ENCODE measurements around the gene CDH2. TPM values are rescaled to one million over a fixed set of nuclear protein-coding genes. Genes with fewer than 3 reads are reported as not detected.

The CDH2 gene
- total RNA-seq, 4 donors from 2014 or later = 3.9 to 9.8 (median 7.5) TPM

DNA sequence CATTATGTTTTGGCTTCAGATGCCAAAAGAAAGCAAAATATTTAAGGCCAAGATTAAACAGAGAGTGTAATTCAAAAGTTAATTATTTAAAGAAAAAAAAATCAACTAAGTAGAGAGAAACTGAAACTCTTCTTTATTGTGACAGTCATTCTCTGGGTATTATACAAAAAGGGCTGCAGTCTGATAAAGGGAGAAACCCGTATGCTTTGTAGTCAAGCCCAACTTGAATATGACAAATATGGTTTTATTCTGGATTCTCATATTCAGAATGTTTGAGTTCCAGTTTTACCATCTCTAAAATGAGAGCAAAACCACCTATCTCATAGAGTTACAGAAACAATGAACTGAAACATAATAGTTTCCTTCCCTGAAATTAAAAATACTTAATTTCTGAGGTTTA, 8.2 kb downstream of the CDH2 start:
- no peaks in the 10 kb centered on the region for H3K9me3 ChIP-seq
- H3K36me3 ChIP-seq = no peaks in the 10 kb centered on the region
- H3K27me3 ChIP-seq = peaks cover 0 to 9% of the 10 kb centered on the region in 2 donors
- H3K27ac ChIP-seq = no peak overlapping the region
- no peak for TF ChIP-seq POLR2A (IDR thresholded peaks at IDR 0.05)
- no peak for TF ChIP-seq EP300 (IDR thresholded peaks at IDR 0.05)
- TF ChIP-seq CTCF (IDR thresholded peaks at IDR 0.05) = no peak
- H3K4me3 ChIP-seq = no peak overlapping the region
- H3K4me1 ChIP-seq = no peaks in the 10 kb centered on the region
- 73 to 79% methylated on average over 1 of the region's 1 CpG for WGBS, 2 donors
- no peak for DNase-seq (ENCODE audit: low spot score in 2 of 2)

- TF ChIP-seq EP300 (IDR thresholded peaks at IDR 0.05) = no peak
- no peak for TF ChIP-seq POLR2A (IDR thresholded peaks at IDR 0.05)
- TF ChIP-seq CTCF (IDR thresholded peaks at IDR 0.05) = no peak
- H3K27ac ChIP-seq = no peak overlapping the region
- 65 to 67% methylated on average over 8 of the region's 8 CpGs for WGBS, 2 donors
- no peaks in the 10 kb centered on the region for H3K4me1 ChIP-seq
- no peaks in the 10 kb centered on the region for H3K36me3 ChIP-seq
- peaks cover 0 to 9% of the 10 kb centered on the region in 2 donors for H3K27me3 ChIP-seq
- no peak for DNase-seq (ENCODE audit: low spot score in 2 of 2)
- no peak overlapping the region for H3K4me3 ChIP-seq
- H3K9me3 ChIP-seq = no peaks in the 10 kb centered on the region
Measured at GRCh38 chr18:28167835-28168349, 9.0 kb downstream of the CDH2 start.

DNA sequence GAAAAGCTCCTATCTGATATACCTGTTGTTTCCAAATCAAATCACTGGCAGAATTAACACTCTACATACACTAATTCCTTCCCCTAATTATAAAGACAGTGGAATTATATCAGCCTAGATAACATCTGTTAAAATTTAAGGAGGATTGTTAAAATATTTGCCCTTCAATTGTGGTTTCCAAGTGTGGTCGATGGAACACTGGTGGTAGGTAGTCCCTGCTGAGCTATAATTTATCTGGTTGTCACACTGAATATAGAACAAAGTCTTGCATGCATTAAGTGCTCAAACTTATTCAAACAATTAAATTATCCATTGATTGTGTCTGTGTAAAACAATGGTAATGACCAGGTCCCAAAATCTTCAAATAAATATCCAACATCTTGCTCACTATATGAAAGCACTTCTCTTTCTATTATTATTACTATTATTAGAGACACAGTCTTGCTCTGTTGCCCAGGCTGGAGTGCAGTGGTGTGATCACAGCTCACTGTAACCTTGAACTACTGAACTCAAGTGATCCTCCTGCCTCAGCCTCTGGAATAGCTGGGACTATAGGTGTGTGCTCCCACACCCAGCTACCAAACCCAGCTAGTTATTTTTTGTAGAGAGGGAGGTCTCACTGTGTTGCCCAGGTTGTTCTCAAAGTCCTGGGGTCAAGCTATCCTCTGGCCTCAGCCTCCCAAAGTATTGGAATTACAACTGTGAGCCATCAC, 12.0 kb downstream of the CDH2 start:
- DNase-seq (ENCODE audit: low spot score in 2 of 2) = no peak
- Histone ChIP-seq H3K36me3 (no peaks in the 10 kb centered on the region), H3K4me1 (no peaks in the 10 kb centered on the region), H3K4me3 (no peak overlapping the region), H3K27me3 (no peaks in the 10 kb centered on the region), H3K27ac (no peak overlapping the region), H3K9me3 (no peaks in the 10 kb centered on the region)
- TF ChIP-seq POLR2A (IDR thresholded peaks at IDR 0.05) (no peak), CTCF (IDR thresholded peaks at IDR 0.05) (no peak), EP300 (IDR thresholded peaks at IDR 0.05) (no peak)
- WGBS, 2 donors = 27 to 56% methylated on average over 1 of the region's 1 CpG

DNA sequence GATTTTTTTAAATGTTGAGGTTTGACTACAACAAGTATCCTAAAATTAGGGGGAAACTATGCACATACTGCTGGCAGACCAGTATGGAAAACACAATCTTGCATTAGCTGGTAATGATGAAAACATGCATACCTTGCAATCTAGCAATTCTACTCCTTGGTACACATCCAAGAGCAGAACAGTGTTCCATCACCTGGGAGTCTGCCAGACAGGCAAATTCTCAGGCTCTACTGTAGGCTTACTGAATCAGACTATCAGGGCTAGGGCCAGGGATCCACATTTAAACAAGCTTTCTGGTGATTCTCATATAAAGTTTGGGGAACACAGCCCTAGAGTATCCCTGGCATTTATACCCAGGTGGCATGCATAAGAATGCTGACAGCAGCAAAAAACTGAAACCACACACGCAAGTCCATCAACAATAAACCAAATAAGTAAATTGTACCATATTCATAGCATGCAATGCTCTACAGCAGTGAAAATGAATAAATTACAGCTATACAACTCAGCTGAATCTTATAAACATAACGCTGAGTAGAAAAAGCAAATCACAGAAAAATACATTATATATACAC, 13.6 kb downstream of the CDH2 start:
- Histone ChIP-seq H3K9me3 (no peaks in the 10 kb centered on the region), H3K27ac (no peak overlapping the region), H3K4me3 (no peak overlapping the region), H3K27me3 (no peaks in the 10 kb centered on the region), H3K36me3 (no peaks in the 10 kb centered on the region), H3K4me1 (no peaks in the 10 kb centered on the region)
- TF ChIP-seq EP300 (IDR thresholded peaks at IDR 0.05) (no peak), POLR2A (IDR thresholded peaks at IDR 0.05) (no peak), CTCF (IDR thresholded peaks at IDR 0.05) (no peak)
- WGBS, 2 donors = 95 to 96% methylated on average over 2 of the region's 2 CpGs
- no peak for DNase-seq (ENCODE audit: low spot score in 2 of 2)
